ENCODE results near the gene TCF12. TPM values are rescaled to one million over a fixed set of nuclear protein-coding genes. Genes with fewer than 3 reads are reported as not detected.

Gene TCF12
- polyA plus RNA-seq, 1 donor (not counting 4 experiments of a cell fraction or from before 2014, with no cell fraction given) = 48.3 TPM

- no peaks in the 10 kb centered on the region for H3K9me3 ChIP-seq (ENCODE audit: control insufficient read depth, low read depth, low read length)
- peaks cover 17% of the 10 kb centered on the region for H3K4me1 ChIP-seq (ENCODE audit: control insufficient read depth, extremely low read depth, insufficient read depth, low read length)
- no peak overlapping the region for H3K27ac ChIP-seq (ENCODE audit: control insufficient read depth, insufficient read depth, low read length)
- no peak overlapping the region for H2AFZ ChIP-seq (ENCODE audit: control insufficient read depth, low read length)
- TF ChIP-seq EZH2 (IDR thresholded peaks at IDR 0.05; ENCODE audit: low read length) (no peak), CTCF (optimal IDR thresholded peaks at IDR 0.05 in 1 of 3, IDR thresholded peaks at IDR 0.05 in 1 of 3, conservative IDR thresholded peaks at IDR 0.05 in 1 of 3; ENCODE audit: extremely low read depth in 1 of 3, insufficient read depth in 2 of 3, low read length in 3 of 3) (no peak)
- H3K4me2 ChIP-seq (ENCODE audit: control insufficient read depth, extremely low read depth, insufficient read depth, low read depth, low read length) = no peak overlapping the region
- H3K27me3 ChIP-seq (ENCODE audit: control insufficient read depth, extremely low read depth, insufficient read depth, low read length) = no peaks in the 10 kb centered on the region
- no peaks in the 10 kb centered on the region for H3K36me3 ChIP-seq (ENCODE audit: control insufficient read depth in 2 of 2, extremely low read depth in 1 of 2, insufficient read depth in 2 of 2, low read length in 2 of 2)
- H3K9ac ChIP-seq (ENCODE audit: control insufficient read depth, extremely low read depth, insufficient read depth, low read length) = no peak overlapping the region
- H4K20me1 ChIP-seq (ENCODE audit: control insufficient read depth, extremely low read depth, insufficient read depth, low read length) = no peaks in the 10 kb centered on the region
- DNase-seq (ENCODE audit: low read depth, low spot score) (no peak), FAIRE-seq (no peak)
- H3K4me3 ChIP-seq (ENCODE audit: control insufficient read depth in 2 of 3, extremely low read depth in 1 of 3, insufficient read depth in 2 of 3, low read depth in 1 of 3, low read length in 3 of 3) = no peak overlapping the region
- H3K79me2 ChIP-seq (ENCODE audit: control insufficient read depth, insufficient read depth, low read length) = peaks cover 77% of the 10 kb centered on the region
- dilution Hi-C loops (cut with MboI; ENCODE audit: extremely low pct_ligation_motif_present, low sequenced_read_pairs) = no loop called here
- no peaks in the 10 kb centered on the region for H3K9me1 ChIP-seq (ENCODE audit: control insufficient read depth, extremely low read depth, insufficient read depth, low read length)
Observed at GRCh38 chr15:57053470-57053869, 135.0 kb downstream of the TCF12 start.

GRCh38 chr15:57054204-57054750 lies 135.8 kb downstream of the TCF12 start:
- Histone ChIP-seq H3K4me1 (ENCODE audit: control insufficient read depth, extremely low read depth, insufficient read depth, low read length) (peaks cover 25% of the 10 kb centered on the region), H3K27me3 (ENCODE audit: control insufficient read depth, extremely low read depth, insufficient read depth, low read length) (no peaks in the 10 kb centered on the region), H3K4me2 (ENCODE audit: control insufficient read depth, extremely low read depth, insufficient read depth, low read depth, low read length) (no peak overlapping the region), H3K9ac (ENCODE audit: control insufficient read depth, extremely low read depth, insufficient read depth, low read length) (no peak overlapping the region), H3K27ac (ENCODE audit: control insufficient read depth, insufficient read depth, low read length) (no peak overlapping the region), H3K9me1 (ENCODE audit: control insufficient read depth, extremely low read depth, insufficient read depth, low read length) (no peaks in the 10 kb centered on the region), H3K9me3 (ENCODE audit: control insufficient read depth, low read depth, low read length) (no peaks in the 10 kb centered on the region), H4K20me1 (ENCODE audit: control insufficient read depth, extremely low read depth, insufficient read depth, low read length) (no peaks in the 10 kb centered on the region), H2AFZ (ENCODE audit: control insufficient read depth, low read length) (no peak overlapping the region), H3K79me2 (ENCODE audit: control insufficient read depth, insufficient read depth, low read length) (peaks cover 77% of the 10 kb centered on the region), H3K36me3 (ENCODE audit: control insufficient read depth in 2 of 2, extremely low read depth in 1 of 2, insufficient read depth in 2 of 2, low read length in 2 of 2) (no peaks in the 10 kb centered on the region), H3K4me3 (ENCODE audit: control insufficient read depth in 2 of 3, extremely low read depth in 1 of 3, insufficient read depth in 2 of 3, low read depth in 1 of 3, low read length in 3 of 3) (no peak overlapping the region)
- FAIRE-seq (no peak), DNase-seq (ENCODE audit: low read depth, low spot score) (no peak)
- TF ChIP-seq EZH2 (IDR thresholded peaks at IDR 0.05; ENCODE audit: low read length) (no peak), CTCF (optimal IDR thresholded peaks at IDR 0.05 in 1 of 3, IDR thresholded peaks at IDR 0.05 in 1 of 3, conservative IDR thresholded peaks at IDR 0.05 in 1 of 3; ENCODE audit: extremely low read depth in 1 of 3, insufficient read depth in 2 of 3, low read length in 3 of 3) (no peak)
- dilution Hi-C loops (cut with MboI; ENCODE audit: extremely low pct_ligation_motif_present, low sequenced_read_pairs) = no loop called here

Data from keratinocyte (primary cell).